ENCODE results near the gene PTPN11. TPM values are rescaled to one million over a fixed set of nuclear protein-coding genes. Genes with fewer than 3 reads are reported as not detected.

PTPN11 gene
- total RNA-seq (2022; extraction: Qiagen RNA extraction; ENCODE audit: low read depth) = 47.1 to 67.0 TPM (median 57.4 TPM) in 5 replicates

DNA sequence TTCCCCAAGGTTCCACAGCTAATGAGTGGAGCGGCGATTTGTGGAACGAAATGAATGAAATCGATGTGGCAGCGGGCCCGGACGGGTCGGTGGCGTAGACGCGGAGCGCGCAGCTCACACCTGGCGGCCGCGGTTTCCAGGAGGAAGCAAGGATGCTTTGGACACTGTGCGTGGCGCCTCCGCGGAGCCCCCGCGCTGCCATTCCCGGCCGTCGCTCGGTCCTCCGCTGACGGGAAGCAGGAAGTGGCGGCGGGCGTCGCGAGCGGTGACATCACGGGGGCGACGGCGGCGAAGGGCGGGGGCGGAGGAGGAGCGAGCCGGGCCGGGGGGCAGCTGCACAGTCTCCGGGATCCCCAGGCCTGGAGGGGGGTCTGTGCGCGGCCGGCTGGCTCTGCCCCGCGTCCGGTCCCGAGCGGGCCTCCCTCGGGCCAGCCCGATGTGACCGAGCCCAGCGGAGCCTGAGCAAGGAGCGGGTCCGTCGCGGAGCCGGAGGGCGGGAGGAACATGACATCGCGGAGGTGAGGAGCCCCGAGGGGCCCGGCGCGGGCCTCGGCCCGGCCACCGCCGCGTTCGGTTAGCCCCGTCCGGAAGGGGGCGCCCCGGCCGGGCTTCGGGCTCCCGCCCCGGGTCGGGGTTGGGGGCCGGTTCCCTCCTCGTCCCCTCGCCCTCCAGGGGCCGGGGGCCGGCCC lies at the start of gene PTPN11:
TSS of gene PTPN11 (plus strand) at position 340 of the 689 bp plus-strand sequence. CDS start at position 505, 165 bp downstream.

DNA sequence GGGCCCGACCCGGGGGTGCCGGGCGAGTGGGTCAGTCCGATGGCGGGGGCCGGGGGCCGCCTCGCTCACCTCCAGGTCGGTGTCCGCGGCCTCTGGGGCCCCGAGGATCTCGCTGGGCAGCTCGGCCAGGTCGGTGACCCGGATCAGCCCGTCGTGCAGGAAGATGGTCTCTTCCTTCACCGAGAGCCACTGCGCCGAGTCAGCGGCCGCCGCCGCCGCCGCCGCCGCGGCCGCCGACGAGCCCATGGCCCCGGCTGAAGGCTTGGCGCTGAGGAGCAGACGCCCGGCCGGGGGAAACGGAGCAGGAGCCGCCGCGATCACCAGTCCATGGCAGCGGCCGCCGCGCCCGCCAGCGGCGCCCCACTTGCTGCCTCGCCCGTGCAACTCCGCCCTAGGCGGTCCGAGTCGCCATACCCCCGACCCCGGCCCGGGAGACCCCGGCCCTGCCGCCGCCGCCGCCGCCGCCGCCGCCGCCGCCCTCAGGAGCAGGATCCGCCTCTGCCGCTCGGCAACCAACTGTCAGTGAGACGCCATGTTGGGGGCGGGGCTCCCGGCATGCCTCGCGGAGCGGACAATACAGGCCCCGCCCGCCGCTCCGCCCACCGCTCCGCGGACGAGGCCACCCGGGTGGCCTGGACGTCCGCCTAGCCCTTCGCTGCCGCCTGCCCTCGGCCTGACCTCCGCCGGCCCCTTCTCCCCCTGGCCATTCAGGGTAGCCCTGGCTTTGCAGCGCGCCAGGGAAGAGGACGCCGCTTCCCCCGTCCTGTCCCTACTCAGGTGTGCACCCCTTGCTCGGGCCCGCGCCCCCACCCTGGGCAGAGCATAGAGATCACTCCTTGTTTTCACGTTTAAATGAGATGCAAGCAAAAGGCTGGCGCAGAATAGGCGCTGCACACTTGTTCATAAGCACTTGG lies 36.6 kb upstream of the PTPN11 start, which contains the start of gene HECTD4:
TSS of gene HECTD4 (minus strand) at position 549 of the 914 bp plus-strand sequence. CDS start at position 246, 303 bp downstream.

DNA sequence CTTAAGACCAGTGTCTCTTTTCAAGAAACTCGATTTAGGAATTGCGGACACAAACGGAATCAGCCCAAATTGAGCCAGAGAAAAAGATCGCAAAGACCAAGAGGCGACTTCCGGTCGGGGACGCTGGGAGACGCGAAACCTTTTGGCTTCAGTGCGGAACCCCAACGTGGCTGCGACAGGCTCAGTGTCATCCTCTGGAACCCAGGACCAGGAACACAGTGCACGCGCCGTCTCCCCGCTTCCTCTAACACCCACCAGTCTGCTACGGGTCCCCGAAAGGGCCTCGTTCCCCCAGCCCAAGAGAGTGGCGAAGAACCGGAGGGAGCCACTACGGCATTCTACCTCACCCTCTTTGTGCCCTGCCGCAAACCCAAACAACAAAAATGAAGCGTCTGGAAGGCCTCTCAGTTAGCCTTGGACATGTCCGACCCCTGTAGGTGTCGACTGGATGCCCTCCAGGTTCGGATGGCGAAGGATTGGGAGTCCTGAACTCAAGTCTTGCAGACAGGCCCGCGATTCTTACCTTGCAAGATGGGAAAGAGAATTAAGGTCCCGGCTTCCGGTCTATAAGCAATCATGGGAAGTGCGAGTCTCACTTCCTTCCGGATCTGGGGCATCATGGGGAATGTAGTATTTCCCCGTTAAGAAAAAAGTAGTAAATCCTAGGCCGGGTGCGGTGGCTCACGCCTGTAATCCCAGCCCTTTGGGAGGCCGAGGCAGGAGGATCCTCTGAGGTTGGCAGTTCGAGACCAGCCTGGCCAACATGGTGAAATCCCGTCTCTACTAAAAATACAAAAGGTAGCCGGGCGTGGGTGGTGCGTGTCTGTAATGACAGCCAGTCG lies 9.5 kb upstream of the PTPN11 start, which contains the start of gene RPL6:
TSS of gene RPL6 (minus strand) at position 542 of the 842 bp plus-strand sequence. CDS start 949 bp downstream, outside the sequence.

Other genes starting within 250 kb of the PTPN11 start
- gene HECTD4, start 36.5 kb upstream of the PTPN11 start, total RNA-seq (2022; extraction: Qiagen RNA extraction; ENCODE audit: low read depth) = 12.4 to 14.5 TPM (median 13.8 TPM) in 5 replicates
- 2,097 to 2,509 TPM (median 2,145 TPM) in 5 replicates for gene RPL6, start 9.3 kb upstream of the PTPN11 start, total RNA-seq (2022; extraction: Qiagen RNA extraction; ENCODE audit: low read depth)